ENCODE results near the gene HIPK2. TPM values are rescaled to one million over a fixed set of nuclear protein-coding genes. Genes with fewer than 3 reads are reported as not detected.

HIPK2 gene
- polyA plus RNA-seq, 2 donors, result 4.2 to 7.8 TPM

GRCh38 chr7:139541600-139542307, 236.0 kb downstream of the HIPK2 start:
- Histone ChIP-seq H3K4me1 (ENCODE audit: control insufficient read depth in 2 of 2, insufficient read depth in 2 of 2, low read length in 1 of 2) (peaks cover 4 to 5% of the 10 kb centered on the region in 2 donors), H3K27ac (ENCODE audit: low read depth in 2 of 2, low read length in 1 of 2) (no peak overlapping the region), H3K27me3 (ENCODE audit: control insufficient read depth in 1 of 2, insufficient read depth in 2 of 2, low read length in 2 of 2) (no peaks in the 10 kb centered on the region), H3K4me3 (ENCODE audit: low read depth in 1 of 2, low read length in 2 of 2) (no peak overlapping the region), H3K9me3 (ENCODE audit: control insufficient read depth in 2 of 2, insufficient read depth in 1 of 2, low read depth in 1 of 2, low read length in 1 of 2) (no peaks in the 10 kb centered on the region), H3K36me3 (ENCODE audit: control insufficient read depth in 2 of 2, insufficient read depth in 2 of 2, low read length in 1 of 2) (no peaks in the 10 kb centered on the region)
- 66 to 71% methylated on average over 21 of the region's 21 CpGs for WGBS, 2 donors

GRCh38 chr7:139540203-139540602, 237.6 kb downstream of the HIPK2 start:
- WGBS, 2 donors, result 44 to 58% methylated on average over 12 of the region's 12 CpGs

GRCh38 chr7:139538881-139539635, 238.7 kb downstream of the HIPK2 start:
- Histone ChIP-seq H3K4me1 (ENCODE audit: control insufficient read depth in 2 of 2, insufficient read depth in 2 of 2, low read length in 1 of 2) (peaks cover 4 to 5% of the 10 kb centered on the region in 2 donors), H3K36me3 (ENCODE audit: control insufficient read depth in 2 of 2, insufficient read depth in 2 of 2, low read length in 1 of 2) (no peaks in the 10 kb centered on the region), H3K27ac (ENCODE audit: low read depth in 2 of 2, low read length in 1 of 2) (no peak overlapping the region), H3K4me3 (ENCODE audit: low read depth in 1 of 2, low read length in 2 of 2) (no peak overlapping the region), H3K9me3 (ENCODE audit: control insufficient read depth in 2 of 2, insufficient read depth in 1 of 2, low read depth in 1 of 2, low read length in 1 of 2) (no peaks in the 10 kb centered on the region), H3K27me3 (ENCODE audit: control insufficient read depth in 1 of 2, insufficient read depth in 2 of 2, low read length in 2 of 2) (no peaks in the 10 kb centered on the region)
- WGBS, 2 donors, result 57 to 64% methylated on average over 8 of the region's 8 CpGs

More at GRCh38 chr7:139540203-139540602, 237.6 kb downstream of the HIPK2 start:
- H3K36me3 ChIP-seq (ENCODE audit: control insufficient read depth in 2 of 2, insufficient read depth in 2 of 2, low read length in 1 of 2), result no peaks in the 10 kb centered on the region
- no peaks in the 10 kb centered on the region for H3K27me3 ChIP-seq (ENCODE audit: control insufficient read depth in 1 of 2, insufficient read depth in 2 of 2, low read length in 2 of 2)
- H3K27ac ChIP-seq (ENCODE audit: low read depth in 2 of 2, low read length in 1 of 2), result no peak overlapping the region
- no peaks in the 10 kb centered on the region for H3K9me3 ChIP-seq (ENCODE audit: control insufficient read depth in 2 of 2, insufficient read depth in 1 of 2, low read depth in 1 of 2, low read length in 1 of 2)
- no peak overlapping the region for H3K4me3 ChIP-seq (ENCODE audit: low read depth in 1 of 2, low read length in 2 of 2)
- H3K4me1 ChIP-seq (ENCODE audit: control insufficient read depth in 2 of 2, insufficient read depth in 2 of 2, low read length in 1 of 2), result peaks cover 4 to 5% of the 10 kb centered on the region in 2 donors

GRCh38 chr7:139536152-139536551, 241.6 kb downstream of the HIPK2 start:
- H3K27ac ChIP-seq (ENCODE audit: low read depth in 2 of 2, low read length in 1 of 2), result no peak overlapping the region
- peaks cover 2 to 5% of the 10 kb centered on the region in 2 donors for H3K4me1 ChIP-seq (ENCODE audit: control insufficient read depth in 2 of 2, insufficient read depth in 2 of 2, low read length in 1 of 2)
- H3K4me3 ChIP-seq (ENCODE audit: low read depth in 1 of 2, low read length in 2 of 2), result no peak overlapping the region
- H3K36me3 ChIP-seq (ENCODE audit: control insufficient read depth in 2 of 2, insufficient read depth in 2 of 2, low read length in 1 of 2), result no peaks in the 10 kb centered on the region
- no peaks in the 10 kb centered on the region for H3K9me3 ChIP-seq (ENCODE audit: control insufficient read depth in 2 of 2, insufficient read depth in 1 of 2, low read depth in 1 of 2, low read length in 1 of 2)
- H3K27me3 ChIP-seq (ENCODE audit: control insufficient read depth in 1 of 2, insufficient read depth in 2 of 2, low read length in 2 of 2), result no peaks in the 10 kb centered on the region
- 96 to 97% methylated on average over 8 of the region's 8 CpGs for WGBS, 2 donors

- Histone ChIP-seq H3K27ac (ENCODE audit: low read depth in 2 of 2, low read length in 1 of 2) (no peak overlapping the region), H3K4me1 (ENCODE audit: control insufficient read depth in 2 of 2, insufficient read depth in 2 of 2, low read length in 1 of 2) (peaks cover 2% of the 10 kb centered on the region in 2 donors), H3K36me3 (ENCODE audit: control insufficient read depth in 2 of 2, insufficient read depth in 2 of 2, low read length in 1 of 2) (no peaks in the 10 kb centered on the region), H3K4me3 (ENCODE audit: low read depth in 1 of 2, low read length in 2 of 2) (no peak overlapping the region), H3K9me3 (ENCODE audit: control insufficient read depth in 2 of 2, insufficient read depth in 1 of 2, low read depth in 1 of 2, low read length in 1 of 2) (no peaks in the 10 kb centered on the region), H3K27me3 (ENCODE audit: control insufficient read depth in 1 of 2, insufficient read depth in 2 of 2, low read length in 2 of 2) (no peaks in the 10 kb centered on the region)
- 66 to 75% methylated on average over 7 of the region's 7 CpGs for WGBS, 2 donors
These were observed 242.7 kb downstream of the HIPK2 start for GRCh38 chr7:139534966-139535651.

- Histone ChIP-seq H3K4me1 (ENCODE audit: control insufficient read depth in 2 of 2, insufficient read depth in 2 of 2, low read length in 1 of 2) (no peaks in the 10 kb centered on the region), H3K9me3 (ENCODE audit: control insufficient read depth in 2 of 2, insufficient read depth in 1 of 2, low read depth in 1 of 2, low read length in 1 of 2) (no peaks in the 10 kb centered on the region), H3K4me3 (ENCODE audit: low read depth in 1 of 2, low read length in 2 of 2) (no peak overlapping the region), H3K36me3 (ENCODE audit: control insufficient read depth in 2 of 2, insufficient read depth in 2 of 2, low read length in 1 of 2) (no peaks in the 10 kb centered on the region), H3K27ac (ENCODE audit: low read depth in 2 of 2, low read length in 1 of 2) (no peak overlapping the region), H3K27me3 (ENCODE audit: control insufficient read depth in 1 of 2, insufficient read depth in 2 of 2, low read length in 2 of 2) (no peaks in the 10 kb centered on the region)
- WGBS, 2 donors, result 91 to 92% methylated on average over 9 of the region's 9 CpGs
These were observed 243.7 kb downstream of the HIPK2 start for GRCh38 chr7:139534096-139534495.

- Histone ChIP-seq H3K27ac (ENCODE audit: low read depth in 2 of 2, low read length in 1 of 2) (no peak overlapping the region), H3K9me3 (ENCODE audit: control insufficient read depth in 2 of 2, insufficient read depth in 1 of 2, low read depth in 1 of 2, low read length in 1 of 2) (no peaks in the 10 kb centered on the region), H3K27me3 (ENCODE audit: control insufficient read depth in 1 of 2, insufficient read depth in 2 of 2, low read length in 2 of 2) (no peaks in the 10 kb centered on the region), H3K36me3 (ENCODE audit: control insufficient read depth in 2 of 2, insufficient read depth in 2 of 2, low read length in 1 of 2) (no peaks in the 10 kb centered on the region), H3K4me1 (ENCODE audit: control insufficient read depth in 2 of 2, insufficient read depth in 2 of 2, low read length in 1 of 2) (no peaks in the 10 kb centered on the region), H3K4me3 (ENCODE audit: low read depth in 1 of 2, low read length in 2 of 2) (no peak overlapping the region)
- WGBS, 2 donors, result 85 to 89% methylated on average over 6 of the region's 6 CpGs
These were observed 245.1 kb downstream of the HIPK2 start for GRCh38 chr7:139532636-139533155.

- Histone ChIP-seq H3K27me3 (ENCODE audit: control insufficient read depth in 1 of 2, insufficient read depth in 2 of 2, low read length in 2 of 2) (no peaks in the 10 kb centered on the region), H3K27ac (ENCODE audit: low read depth in 2 of 2, low read length in 1 of 2) (no peak overlapping the region), H3K9me3 (ENCODE audit: control insufficient read depth in 2 of 2, insufficient read depth in 1 of 2, low read depth in 1 of 2, low read length in 1 of 2) (no peaks in the 10 kb centered on the region), H3K4me3 (ENCODE audit: low read depth in 1 of 2, low read length in 2 of 2) (no peak overlapping the region), H3K4me1 (ENCODE audit: control insufficient read depth in 2 of 2, insufficient read depth in 2 of 2, low read length in 1 of 2) (peaks cover 0 to 4% of the 10 kb centered on the region in 2 donors), H3K36me3 (ENCODE audit: control insufficient read depth in 2 of 2, insufficient read depth in 2 of 2, low read length in 1 of 2) (no peaks in the 10 kb centered on the region)
- WGBS, 2 donors, result 91% methylated on average over 1 of the region's 1 CpG
These were observed 246.7 kb downstream of the HIPK2 start for GRCh38 chr7:139531094-139531493.

All from esophagus (tissue), 2 donors.